Stimulated activated naive B cell treated with anti-CD40 and anti-IgM and Interleukin-4, amounts not matched to agents 10 μg/mL and 1 μg/mL and 100 μg/mL, for 72 hours (primary cell): ENCODE data around the gene NAV1.
A peak's percentile ranks its signal among the peaks of the same experiment; 100 is the strongest.
"Not testable (repeated sequence)": the region's sequence is repeated elsewhere in the genome, so short reads cannot be mapped to it uniquely, and the experiment has no call there.

ENCODE experiments used
- ATAC-seq, 2 donors: fragments of 150-1000 bp; cut with Tn5 transposase; replicated peaks; 2 replicates each; pipeline ENCODE4 v1.10.0; 2021; ENCODE audit warnings: moderate library complexity in 1 of 2
- DNase-seq: peaks from one replicate; pipeline ENCODE4 v3.0.0; 2021
- H3K27ac Mint-ChIP-seq: one replicate; pipeline ENCODE4 v1.8.0; 2022; ENCODE audit warnings: mild to moderate bottlenecking, mixed read lengths
- H3K27me3 Mint-ChIP-seq, 2 donors: one replicate each; pipeline ENCODE4 v1.8.0; 2022; ENCODE audit warnings: mixed read lengths in 2 of 2
- H3K36me3 Mint-ChIP-seq, 2 donors: one replicate each; pipeline ENCODE4 v1.8.0; 2022; ENCODE audit warnings: mixed read lengths in 2 of 2, mild to moderate bottlenecking in 1 of 2
- H3K4me1 Mint-ChIP-seq, 2 donors: one replicate each; pipeline ENCODE4 v1.8.0; 2022; ENCODE audit warnings: mixed read lengths in 2 of 2, mild to moderate bottlenecking in 1 of 2
- H3K4me3 Mint-ChIP-seq, 2 donors: one replicate each; pipeline ENCODE4 v1.8.0; 2022; ENCODE audit warnings: mild to moderate bottlenecking in 2 of 2, mixed read lengths in 2 of 2, moderate library complexity in 1 of 2
- H3K9me3 Mint-ChIP-seq, 2 donors: one replicate each; pipeline ENCODE4 v1.8.0; 2022; ENCODE audit warnings: mixed read lengths in 2 of 2, mild to moderate bottlenecking in 1 of 2

The NAV1 gene

DNA sequence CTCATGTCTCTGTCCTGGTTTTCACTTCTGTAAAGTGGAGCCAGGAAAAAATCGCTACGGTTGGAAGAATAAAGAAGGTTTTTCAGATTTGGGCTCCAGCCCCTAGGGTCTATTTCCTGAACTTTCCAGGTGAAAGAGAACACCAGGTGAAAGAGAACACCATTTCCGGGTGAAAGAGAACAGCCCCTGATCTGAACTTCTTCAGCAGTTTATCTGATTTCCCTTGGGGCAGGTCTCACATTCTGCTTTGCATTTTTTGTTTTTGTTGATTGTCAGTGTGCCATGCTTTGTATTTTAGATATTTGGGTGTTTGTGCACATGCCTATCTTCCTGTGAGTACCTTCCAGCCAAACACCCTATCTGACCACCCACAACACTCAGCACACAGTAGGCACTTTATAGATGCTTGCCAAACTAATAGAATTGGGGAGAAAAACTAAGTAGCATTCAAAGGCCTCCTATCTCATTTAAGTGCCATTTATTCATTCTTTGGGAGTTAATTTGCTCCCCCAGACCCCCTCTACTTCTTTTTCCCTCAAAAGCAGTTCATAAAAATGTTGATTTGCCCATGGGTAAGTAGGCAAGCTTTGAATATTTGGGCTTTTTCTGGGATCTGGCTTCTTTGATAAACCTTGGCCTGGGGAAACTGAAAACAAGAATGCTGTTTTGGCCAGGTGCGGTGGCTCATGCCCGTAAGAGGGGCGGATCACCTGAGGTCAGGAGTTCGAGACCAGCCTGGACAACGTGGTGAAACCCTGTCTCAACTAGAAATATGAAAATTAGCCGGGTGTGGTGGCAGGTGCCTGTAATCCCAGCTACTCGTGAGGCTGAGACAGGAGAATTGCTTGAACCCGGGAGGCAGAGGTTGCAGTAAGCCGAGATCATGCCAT, 2.2 kb downstream of the NAV1 start:
- Mint-ChIP-seq H3K4me1 (peaks cover 34 to 49% of the 10 kb centered on the region in 2 donors), H3K27ac (no peak overlapping the region), H3K27me3 (peaks cover 65 to 66% of the 10 kb centered on the region in 2 donors), H3K4me3 (no peak overlapping the region), H3K36me3 (no peaks in the 10 kb centered on the region), H3K9me3 (no peaks in the 10 kb centered on the region)
- DNase-seq, result no peak
- ATAC-seq, result no peak

GRCh38 chr1:201542309-201543035, 3.5 kb downstream of the NAV1 start:
- Mint-ChIP-seq H3K27me3 (peaks cover 54 to 56% of the 10 kb centered on the region in 2 donors), H3K27ac (no peak overlapping the region), H3K36me3 (no peaks in the 10 kb centered on the region), H3K4me1 (peaks cover 34 to 45% of the 10 kb centered on the region in 2 donors), H3K4me3 (no peak overlapping the region), H3K9me3 (no peaks in the 10 kb centered on the region)
- DNase-seq (no peak), ATAC-seq (no peak)

GRCh38 chr1:201543871-201544642, 5.1 kb downstream of the NAV1 start:
- DNase-seq, result no peak
- no peak overlapping the region for H3K4me3 Mint-ChIP-seq
- H3K36me3 Mint-ChIP-seq, result no peaks in the 10 kb centered on the region
- H3K27me3 Mint-ChIP-seq, result peaks cover 42 to 43% of the 10 kb centered on the region in 2 donors
- peaks cover 24 to 36% of the 10 kb centered on the region in 2 donors for H3K4me1 Mint-ChIP-seq
- H3K9me3 Mint-ChIP-seq, result no peaks in the 10 kb centered on the region
- ATAC-seq, result no peak
- H3K27ac Mint-ChIP-seq, result no peak overlapping the region

DNA sequence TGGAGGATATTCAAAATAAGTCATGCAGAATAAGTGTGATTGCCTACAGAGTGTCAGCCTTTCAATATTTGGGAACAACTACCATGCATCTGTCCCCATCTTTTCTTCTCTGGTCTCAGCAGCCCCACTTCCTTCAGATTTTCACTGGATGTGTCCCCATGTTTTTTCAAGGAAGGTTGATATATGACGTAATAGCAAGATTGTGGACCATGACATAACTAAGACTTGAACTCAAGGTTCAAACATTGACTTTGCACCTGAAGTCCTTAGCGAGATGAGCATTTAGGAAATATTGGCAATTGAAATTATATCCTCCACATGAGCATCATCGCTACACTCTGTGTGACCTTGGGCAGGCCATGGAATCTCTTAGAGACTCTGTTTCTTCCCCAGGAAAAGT, 5.8 kb downstream of the NAV1 start:
- Mint-ChIP-seq H3K27me3 (peaks cover 38% of the 10 kb centered on the region in 2 donors), H3K4me1 (peaks cover 20 to 30% of the 10 kb centered on the region in 2 donors), H3K4me3 (no peak overlapping the region), H3K9me3 (no peaks in the 10 kb centered on the region), H3K36me3 (no peaks in the 10 kb centered on the region), H3K27ac (no peak overlapping the region)
- DNase-seq, result no peak
- ATAC-seq, result no peak

DNA sequence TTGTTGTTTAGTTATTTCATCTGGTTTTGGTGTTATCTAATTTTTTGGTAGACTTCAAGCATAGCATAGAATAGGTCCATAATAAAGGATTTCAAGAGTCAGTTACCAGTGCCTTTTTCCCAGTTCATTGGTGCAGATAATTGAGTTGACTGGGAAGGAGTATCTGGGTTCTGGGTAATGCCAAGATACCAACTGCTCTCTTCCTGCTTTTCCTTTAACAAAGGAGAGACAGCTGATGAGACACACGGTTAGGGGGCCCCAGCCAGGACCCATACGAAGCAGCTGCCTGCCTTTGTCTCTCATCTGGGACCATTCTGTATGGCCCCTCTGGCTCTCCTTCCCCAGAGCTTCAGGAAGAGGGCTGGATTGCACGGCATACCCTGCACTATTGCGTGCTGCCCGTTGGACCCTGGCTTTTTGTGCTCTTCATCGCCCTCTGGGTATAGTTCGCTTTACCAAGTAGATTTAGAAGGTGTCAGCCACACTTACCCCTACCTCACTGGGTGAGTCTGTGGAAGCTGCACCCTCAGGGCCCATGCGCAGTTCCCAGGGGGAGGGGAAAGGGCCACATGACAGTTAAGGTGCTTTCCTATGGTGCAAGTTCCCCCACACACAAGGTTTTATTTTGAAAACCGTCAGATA, 7.0 kb downstream of the NAV1 start:
- peaks cover 25 to 26% of the 10 kb centered on the region in 2 donors for H3K27me3 Mint-ChIP-seq
- peak; percentile 23 to 42 for ATAC-seq
- H3K4me1 Mint-ChIP-seq, result peaks cover 12 to 19% of the 10 kb centered on the region in 2 donors
- no peaks in the 10 kb centered on the region for H3K36me3 Mint-ChIP-seq
- no peak for DNase-seq
- peak overlapping the region; percentile 73 for H3K27ac Mint-ChIP-seq
- no peak overlapping the region for H3K4me3 Mint-ChIP-seq
- H3K9me3 Mint-ChIP-seq, result no peaks in the 10 kb centered on the region

DNA sequence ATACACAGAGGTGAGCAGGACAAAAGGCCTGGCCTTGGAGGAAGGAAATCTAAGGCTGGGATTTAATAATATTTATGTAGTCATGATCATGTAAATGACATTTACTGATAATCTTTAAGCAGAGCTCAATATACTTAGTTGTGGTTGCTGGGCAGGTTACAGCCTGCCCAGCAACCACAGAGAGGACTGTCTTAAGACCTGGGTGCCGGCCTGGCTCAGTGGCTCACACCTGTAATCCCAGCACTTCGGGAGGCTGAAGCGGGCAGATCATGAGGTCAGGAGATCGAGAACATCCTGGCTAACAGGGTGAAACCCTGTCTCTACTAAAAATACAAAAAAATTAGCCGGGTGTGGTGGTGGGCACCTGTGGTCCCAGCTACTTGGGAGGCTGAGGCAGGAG, 10.6 kb downstream of the NAV1 start:
- H3K9me3 Mint-ChIP-seq, DNase-seq, H3K27ac Mint-ChIP-seq, H3K36me3 Mint-ChIP-seq, H3K4me3 Mint-ChIP-seq, H3K4me1 Mint-ChIP-seq, ATAC-seq: not testable (repeated sequence)
- H3K27me3 Mint-ChIP-seq, result peaks cover 11 to 15% of the 10 kb centered on the region in 2 donors

- ATAC-seq (no peak), DNase-seq (no peak)
- Mint-ChIP-seq H3K4me1 (peaks cover 2 to 3% of the 10 kb centered on the region in 2 donors), H3K4me3 (no peak overlapping the region), H3K9me3 (no peaks in the 10 kb centered on the region), H3K27ac (no peak overlapping the region), H3K27me3 (peaks cover 8% of the 10 kb centered on the region in 2 donors), H3K36me3 (no peaks in the 10 kb centered on the region)
Measured at GRCh38 chr1:201551096-201551495, 12.2 kb downstream of the NAV1 start.

GRCh38 chr1:201551877-201552731, 13.2 kb downstream of the NAV1 start:
- H3K36me3 Mint-ChIP-seq, result no peaks in the 10 kb centered on the region
- no peak for DNase-seq

DNA sequence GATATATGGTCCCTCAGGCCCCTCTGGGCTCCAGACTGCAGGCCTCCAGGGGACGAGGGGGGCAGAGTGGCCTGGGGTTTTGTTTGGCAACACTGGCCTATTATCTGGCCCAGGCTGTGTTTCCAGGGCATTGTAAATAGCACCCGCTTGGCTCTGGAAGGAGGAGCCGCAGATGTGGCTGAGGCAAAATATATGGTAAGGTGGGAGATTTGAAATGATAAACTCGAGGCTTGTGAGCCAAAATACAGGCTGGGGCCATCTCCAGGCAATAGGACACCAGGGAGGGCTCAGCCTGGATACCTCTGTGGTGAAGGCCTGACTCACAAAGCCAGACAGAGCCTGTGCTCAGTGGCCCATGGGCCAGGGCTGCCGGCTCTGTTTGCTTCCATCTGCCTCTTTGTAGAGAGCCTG, 14.0 kb downstream of the NAV1 start:
- H3K27me3 Mint-ChIP-seq, result peaks cover 4 to 5% of the 10 kb centered on the region in 2 donors

More at GRCh38 chr1:201551877-201552731, 13.2 kb downstream of the NAV1 start:
- peak in 1 of 2 donors; percentile 55 for ATAC-seq
- H3K27ac Mint-ChIP-seq, result no peak overlapping the region
- H3K27me3 Mint-ChIP-seq, result peaks cover 4 to 5% of the 10 kb centered on the region in 2 donors
- H3K4me3 Mint-ChIP-seq, result no peak overlapping the region
- H3K4me1 Mint-ChIP-seq, result no peaks in the 10 kb centered on the region
- H3K9me3 Mint-ChIP-seq, result no peaks in the 10 kb centered on the region

DNA sequence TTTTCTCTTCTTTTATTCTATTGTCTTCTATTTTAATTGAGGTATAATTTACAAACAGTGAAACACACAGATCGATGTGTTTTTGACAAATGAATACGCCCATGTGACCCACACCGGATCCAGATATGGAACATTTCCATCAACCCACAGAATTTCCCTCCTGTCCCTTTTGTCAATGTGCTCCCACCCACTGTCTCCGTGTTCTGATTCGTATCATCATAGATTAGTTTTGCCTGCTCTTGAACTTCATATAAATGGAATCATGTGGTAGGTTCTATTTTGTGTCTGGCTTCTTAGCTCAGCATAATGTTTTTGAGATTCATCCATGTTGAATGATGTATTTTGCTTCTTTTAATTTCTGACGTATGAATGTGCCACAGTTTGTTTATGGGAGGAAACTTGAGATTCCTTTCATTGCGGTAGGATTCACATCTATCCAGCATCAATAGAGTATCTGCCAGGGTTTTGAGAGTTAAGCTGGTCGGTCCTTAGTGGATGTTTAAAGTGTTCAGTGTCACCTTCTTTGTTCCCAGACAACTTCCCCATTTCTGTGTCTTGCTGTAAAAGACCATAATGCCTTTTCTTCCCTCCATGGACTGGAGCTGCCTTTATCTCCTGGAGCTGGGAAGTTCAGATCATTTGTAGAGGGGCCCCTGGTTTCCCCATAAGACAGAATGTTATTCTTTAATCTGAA, 14.7 kb downstream of the NAV1 start:
- no peak for ATAC-seq
- DNase-seq, result no peak
- Mint-ChIP-seq H3K27me3 (peaks cover 4 to 5% of the 10 kb centered on the region in 2 donors), H3K4me3 (no peak overlapping the region), H3K9me3 (no peaks in the 10 kb centered on the region), H3K27ac (no peak overlapping the region), H3K4me1 (no peaks in the 10 kb centered on the region), H3K36me3 (no peaks in the 10 kb centered on the region)

More for the DNA sequence above, 14.0 kb downstream of the NAV1 start:
- H3K27ac Mint-ChIP-seq, result no peak overlapping the region
- no peaks in the 10 kb centered on the region for H3K9me3 Mint-ChIP-seq
- H3K36me3 Mint-ChIP-seq, result no peaks in the 10 kb centered on the region
- H3K4me1 Mint-ChIP-seq, result no peaks in the 10 kb centered on the region
- DNase-seq, result no peak
- no peak overlapping the region for H3K4me3 Mint-ChIP-seq
- no peak for ATAC-seq

DNA sequence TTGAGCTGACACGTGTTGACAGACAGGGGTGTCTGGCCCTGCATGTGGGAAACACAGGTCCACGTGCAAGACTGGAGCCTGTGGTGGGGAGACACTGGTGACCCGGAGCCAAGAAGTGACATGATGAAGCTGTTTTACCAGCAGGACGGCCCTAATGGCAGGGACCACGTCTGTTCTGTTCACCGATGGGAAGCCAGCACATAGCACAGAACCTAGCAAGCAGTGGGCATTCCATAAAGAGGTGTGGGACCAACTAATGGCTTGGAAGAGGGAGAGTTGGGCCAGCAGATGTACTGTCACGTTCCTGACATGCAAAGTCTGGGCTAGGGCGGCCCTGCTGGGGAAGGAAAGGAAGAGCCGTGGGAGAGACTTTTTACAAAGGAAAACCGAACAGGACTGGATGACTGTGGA, 15.3 kb downstream of the NAV1 start:
- H3K4me3 Mint-ChIP-seq, result no peak overlapping the region
- DNase-seq (no peak), ATAC-seq (no peak)
- H3K27me3 Mint-ChIP-seq, result peaks cover 4 to 5% of the 10 kb centered on the region in 2 donors
- H3K27ac Mint-ChIP-seq, result no peak overlapping the region
- no peaks in the 10 kb centered on the region for H3K4me1 Mint-ChIP-seq
- no peaks in the 10 kb centered on the region for H3K9me3 Mint-ChIP-seq
- H3K36me3 Mint-ChIP-seq, result no peaks in the 10 kb centered on the region

- no peak for ATAC-seq
- no peak for DNase-seq
- H3K4me3 Mint-ChIP-seq, result no peak overlapping the region
- no peaks in the 10 kb centered on the region for H3K36me3 Mint-ChIP-seq
- peaks cover 0 to 5% of the 10 kb centered on the region in 2 donors for H3K4me1 Mint-ChIP-seq
- no peaks in the 10 kb centered on the region for H3K9me3 Mint-ChIP-seq
- peaks cover 4 to 5% of the 10 kb centered on the region in 2 donors for H3K27me3 Mint-ChIP-seq
- no peak overlapping the region for H3K27ac Mint-ChIP-seq
Measured at GRCh38 chr1:201554789-201555592, 16.1 kb downstream of the NAV1 start.
